ENCODE data around the gene CXXC5.
A peak's percentile ranks its signal among the peaks of the same experiment; 100 is the strongest.

Gene CXXC5

GRCh38 chr5:139681112-139681458 lies 32.9 kb downstream of the CXXC5 start:
- no peak overlapping the region for H3K27ac Mint-ChIP-seq
- peaks cover 67% of the 10 kb centered on the region for H3K4me1 Mint-ChIP-seq
- no peaks in the 10 kb centered on the region for H3K27me3 Mint-ChIP-seq (ENCODE audit: low read depth)
- peaks cover 43% of the 10 kb centered on the region for H3K36me3 Mint-ChIP-seq (ENCODE audit: low read depth)
- no peak for TF ChIP-seq CTCF (IDR thresholded peaks at IDR 0.05; ENCODE audit: unreplicated experiment in 3 of 3)
- H3K4me3 Mint-ChIP-seq = no peak overlapping the region
- H3K9me3 Mint-ChIP-seq = no peaks in the 10 kb centered on the region

- Mint-ChIP-seq H3K27ac (peak overlapping the region in 1 of 3 experiments; percentile 35), H3K4me3 (no peak overlapping the region), H3K4me1 (peaks cover 70% of the 10 kb centered on the region), H3K9me3 (no peaks in the 10 kb centered on the region), H3K36me3 (ENCODE audit: low read depth) (peaks cover 47% of the 10 kb centered on the region), H3K27me3 (ENCODE audit: low read depth) (no peaks in the 10 kb centered on the region)
- TF ChIP-seq CTCF (IDR thresholded peaks at IDR 0.05; ENCODE audit: unreplicated experiment in 3 of 3) = no peak
Observed at GRCh38 chr5:139681466-139681865, 33.3 kb downstream of the CXXC5 start.

GRCh38 chr5:139682016-139682975 lies 34.1 kb downstream of the CXXC5 start:
- peak overlapping the region in 1 of 3 experiments; percentile 11 for H3K4me3 Mint-ChIP-seq
- H3K27ac Mint-ChIP-seq = peak overlapping the region; percentile 23 to 85 (median 79)
- no peaks in the 10 kb centered on the region for H3K9me3 Mint-ChIP-seq
- H3K27me3 Mint-ChIP-seq (ENCODE audit: low read depth) = no peaks in the 10 kb centered on the region
- H3K4me1 Mint-ChIP-seq = peaks cover 68% of the 10 kb centered on the region
- TF ChIP-seq CTCF (IDR thresholded peaks at IDR 0.05; ENCODE audit: unreplicated experiment in 3 of 3) = no peak
- peaks cover 50% of the 10 kb centered on the region for H3K36me3 Mint-ChIP-seq (ENCODE audit: low read depth)

GRCh38 chr5:139683295-139684271 lies 35.4 kb downstream of the CXXC5 start:
- H3K9me3 Mint-ChIP-seq = no peaks in the 10 kb centered on the region
- H3K36me3 Mint-ChIP-seq (ENCODE audit: low read depth) = peaks cover 50% of the 10 kb centered on the region
- no peak overlapping the region for H3K4me3 Mint-ChIP-seq
- no peaks in the 10 kb centered on the region for H3K27me3 Mint-ChIP-seq (ENCODE audit: low read depth)
- H3K4me1 Mint-ChIP-seq = peaks cover 60% of the 10 kb centered on the region
- TF ChIP-seq CTCF (IDR thresholded peaks at IDR 0.05; ENCODE audit: unreplicated experiment in 3 of 3) = no peak
- H3K27ac Mint-ChIP-seq = peak overlapping the region; percentile 41 to 88 (median 79)

GRCh38 chr5:139684350-139684880 lies 36.3 kb downstream of the CXXC5 start:
- Mint-ChIP-seq H3K36me3 (ENCODE audit: low read depth) (peaks cover 50% of the 10 kb centered on the region), H3K9me3 (no peaks in the 10 kb centered on the region), H3K27ac (peak overlapping the region; percentile 41 to 88 (median 79)), H3K27me3 (ENCODE audit: low read depth) (no peaks in the 10 kb centered on the region), H3K4me3 (no peak overlapping the region), H3K4me1 (peaks cover 60% of the 10 kb centered on the region)
- no peak for TF ChIP-seq CTCF (IDR thresholded peaks at IDR 0.05; ENCODE audit: unreplicated experiment in 3 of 3)
